Activated CD8-positive, alpha-beta memory T cell treated with anti-CD3 and anti-CD28 coated beads, Interleukin-2, amount 50 U/mL, for 4 hours (primary cell): ENCODE data around the gene PPFIA3.
"Not testable (repeated sequence)": the region's sequence is repeated elsewhere in the genome, so short reads cannot be mapped to it uniquely, and the experiment has no call there.

ENCODE experiments used
- DNase-seq: peaks from one replicate; pipeline ENCODE4 v3.0.0-alpha.2; 2020

Gene PPFIA3

DNA sequence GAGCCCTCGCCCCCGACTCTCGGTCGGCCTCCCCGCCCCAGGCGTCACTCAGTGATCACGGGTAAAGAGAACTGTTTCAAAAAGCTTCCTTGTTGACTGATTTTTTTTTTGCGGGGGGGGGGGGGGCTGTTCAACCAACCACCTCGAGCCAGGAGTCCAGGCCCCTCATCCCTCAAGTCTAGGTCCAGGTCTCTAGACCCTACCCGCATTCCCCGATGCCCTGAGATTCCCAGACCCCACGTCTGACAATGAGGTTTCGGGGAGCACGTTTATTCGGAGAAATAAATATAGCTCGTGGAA is 31.6 kb downstream of the PPFIA3 start:
- no peak for DNase-seq

DNA sequence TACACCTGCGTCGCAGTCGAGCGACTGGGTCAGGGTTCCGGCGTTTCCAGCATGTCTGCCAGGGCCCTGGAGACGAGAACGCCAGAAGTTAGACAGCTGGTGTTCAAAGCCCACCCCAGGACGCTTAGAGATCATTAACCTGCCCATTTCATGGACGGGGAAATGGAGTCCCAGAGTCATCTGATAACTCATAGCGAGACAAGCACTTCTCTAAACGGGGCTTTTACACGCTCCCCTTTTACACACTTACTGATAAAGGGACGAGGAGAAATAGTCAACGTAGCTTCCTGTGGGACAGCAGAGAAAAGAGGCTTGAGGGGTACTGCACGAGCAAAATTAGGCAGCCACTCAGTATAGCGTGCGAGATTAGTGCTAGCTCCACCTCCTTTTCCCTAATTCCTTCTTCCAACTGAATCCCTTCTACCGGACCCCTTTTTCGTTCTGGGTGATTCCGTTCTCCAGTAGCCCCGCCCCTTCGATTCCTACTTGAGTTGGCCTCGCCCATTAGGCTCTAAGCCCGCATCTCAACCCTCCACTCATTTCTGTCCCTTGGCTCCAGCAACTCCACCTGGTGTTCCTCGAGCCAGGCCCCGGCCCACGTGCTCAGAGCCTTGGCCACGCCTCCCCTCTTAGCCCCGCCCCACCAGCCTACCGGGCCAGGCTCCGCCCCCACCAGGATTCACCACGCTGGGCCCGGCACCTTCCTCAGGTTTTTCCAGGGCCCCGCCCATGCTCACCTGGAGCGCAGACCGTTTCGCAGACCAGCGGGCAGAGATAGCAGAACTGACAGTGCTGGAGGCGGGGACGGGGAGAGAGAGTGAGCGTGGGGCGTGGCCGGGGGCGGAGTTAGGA is 32.1 kb downstream of the PPFIA3 start:
- peak; percentile 32 for DNase-seq

DNA sequence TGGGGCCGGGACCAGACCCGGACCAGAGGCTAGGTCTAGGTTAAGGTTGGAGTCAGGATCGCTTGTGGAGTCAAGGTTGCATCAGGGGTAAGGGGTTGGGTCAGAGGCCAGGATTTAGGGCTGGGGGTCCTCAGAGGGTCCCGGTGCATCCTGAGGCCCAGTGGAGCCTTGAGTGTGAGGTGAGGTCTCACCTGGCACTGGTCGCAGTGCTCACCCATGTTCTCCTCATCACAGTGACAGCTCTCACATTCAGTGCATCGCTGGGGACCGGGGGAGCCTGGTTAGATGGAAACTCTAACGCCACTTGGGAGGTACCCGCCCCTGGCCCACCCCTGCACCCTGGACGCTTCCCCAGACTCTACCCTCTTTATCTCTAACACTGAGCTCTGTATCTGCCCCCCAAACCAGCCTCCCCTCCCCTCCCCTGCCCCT is 32.8 kb downstream of the PPFIA3 start:
- no peak for DNase-seq

DNA sequence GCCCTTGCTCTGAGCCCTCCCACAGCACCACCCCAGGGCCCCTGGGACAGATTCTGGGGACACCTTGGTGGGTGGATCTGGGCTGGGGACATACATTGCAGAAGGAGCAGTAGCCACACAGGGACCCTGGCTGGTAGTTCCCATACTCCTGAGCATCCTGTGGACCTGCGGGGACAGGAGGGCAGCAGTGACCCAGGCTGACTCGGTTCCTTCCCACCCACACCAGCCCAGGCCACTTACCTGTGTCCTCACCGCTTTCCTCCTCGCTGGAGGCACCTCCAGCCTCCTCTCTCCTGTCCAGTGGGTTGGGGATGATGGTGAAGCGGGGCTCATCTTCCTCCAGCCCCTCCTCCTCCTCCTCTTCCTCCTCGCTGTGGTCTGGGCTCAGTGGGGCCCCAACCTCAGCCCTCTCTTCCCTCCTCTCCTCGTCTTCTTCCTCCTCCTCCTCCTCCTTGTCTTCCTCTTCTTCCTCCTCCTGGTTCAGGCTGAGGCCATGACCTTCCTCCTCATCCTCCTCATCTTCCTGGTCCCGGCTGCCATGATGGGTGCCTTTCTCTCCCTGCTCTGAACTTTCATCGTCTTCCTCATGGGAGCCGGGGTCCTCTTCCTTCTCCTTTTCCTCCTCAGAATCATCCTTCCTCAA is 33.9 kb downstream of the PPFIA3 start:
- DNase-seq: no peak

DNA sequence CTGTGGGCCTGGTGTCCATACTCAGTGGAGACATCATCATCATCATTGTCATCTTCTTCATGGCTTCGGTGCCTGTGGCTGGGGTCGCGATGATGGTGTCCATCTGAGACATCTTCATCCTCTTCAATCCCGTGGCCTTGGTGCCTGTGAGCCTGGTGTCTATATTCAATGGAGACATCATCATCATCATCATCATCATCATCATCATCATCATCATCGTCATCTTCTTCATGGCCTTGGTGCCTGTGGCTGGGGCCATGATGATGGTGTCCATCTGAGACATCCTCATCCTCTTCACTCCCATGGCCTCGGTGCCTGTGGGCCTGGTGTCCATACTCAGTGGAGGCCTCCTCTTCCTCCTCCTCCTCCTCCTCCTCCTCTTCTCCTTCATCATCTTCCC is 34.9 kb downstream of the PPFIA3 start:
- DNase-seq: no peak

DNA sequence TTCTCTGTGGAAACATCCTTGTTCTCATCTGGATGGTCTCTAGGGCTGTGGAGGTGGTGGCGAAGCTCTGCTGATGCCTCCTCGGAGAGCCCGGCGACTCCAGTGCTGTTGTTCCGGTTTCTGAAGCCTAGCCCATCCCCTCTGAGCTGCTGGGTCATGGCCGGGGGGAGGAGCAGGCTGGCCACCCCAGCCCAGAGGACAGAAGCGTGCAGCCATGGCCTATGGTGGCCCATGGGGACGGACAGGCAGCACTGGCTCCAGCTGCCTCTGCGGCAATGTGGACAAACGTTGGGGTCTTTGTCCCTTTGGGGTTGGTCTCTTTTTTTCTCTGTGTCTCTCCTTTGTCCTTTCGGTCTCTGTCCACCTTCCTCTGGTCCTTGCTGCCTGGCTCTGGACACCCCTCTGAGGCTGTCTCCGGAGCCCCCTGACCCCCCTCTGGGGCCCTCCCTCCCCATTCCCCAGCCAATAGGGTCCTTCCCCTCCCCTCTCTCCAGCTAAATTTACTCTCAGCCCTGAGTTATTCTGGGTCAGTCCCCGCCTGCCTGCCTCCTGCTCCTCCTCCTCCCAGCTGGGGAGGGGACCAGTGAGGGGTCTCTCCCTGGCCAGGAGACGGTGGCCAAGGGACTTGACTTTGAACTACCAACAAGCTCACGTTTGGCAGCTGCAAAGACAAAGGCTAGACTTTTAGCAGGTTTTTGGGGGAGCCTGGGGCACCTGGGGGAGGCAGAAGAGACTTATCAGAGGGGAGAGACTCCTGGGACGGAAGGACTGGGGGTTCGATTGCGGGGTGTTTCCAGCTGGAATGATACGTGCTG is 35.9 kb downstream of the PPFIA3 start, which contains the start of gene HRC:
HRC (minus strand) TSS at position 392 of the 815 bp plus-strand sequence; CDS start at position 233, 159 bp downstream.
- DNase-seq: no peak

DNA sequence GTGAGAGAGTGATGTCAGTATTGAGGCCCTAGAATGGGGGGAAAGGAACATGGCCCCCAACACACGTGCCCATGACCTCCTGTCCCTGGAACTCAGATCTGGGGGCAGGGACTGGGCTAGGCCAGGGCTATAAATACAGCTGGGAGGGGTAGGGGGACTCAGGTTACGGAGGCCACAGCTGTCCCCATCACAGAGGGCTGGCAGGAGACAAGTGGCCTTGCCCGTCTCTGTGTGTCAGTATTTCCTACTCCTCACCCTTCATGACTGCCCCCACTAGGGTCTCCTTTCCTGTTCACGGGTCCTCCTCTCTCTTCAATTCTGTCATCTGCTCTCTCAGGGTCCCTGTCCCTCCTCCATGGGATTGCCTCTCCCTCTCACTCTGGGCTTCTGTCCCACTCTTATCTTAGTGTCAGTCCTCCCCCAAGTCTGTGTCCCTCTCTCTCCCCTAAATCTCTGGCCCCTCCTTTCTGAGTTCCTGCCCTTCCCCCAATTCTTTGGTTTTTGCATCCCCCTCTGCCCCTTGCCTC is 36.5 kb downstream of the PPFIA3 start:
- DNase-seq: no peak

DNA sequence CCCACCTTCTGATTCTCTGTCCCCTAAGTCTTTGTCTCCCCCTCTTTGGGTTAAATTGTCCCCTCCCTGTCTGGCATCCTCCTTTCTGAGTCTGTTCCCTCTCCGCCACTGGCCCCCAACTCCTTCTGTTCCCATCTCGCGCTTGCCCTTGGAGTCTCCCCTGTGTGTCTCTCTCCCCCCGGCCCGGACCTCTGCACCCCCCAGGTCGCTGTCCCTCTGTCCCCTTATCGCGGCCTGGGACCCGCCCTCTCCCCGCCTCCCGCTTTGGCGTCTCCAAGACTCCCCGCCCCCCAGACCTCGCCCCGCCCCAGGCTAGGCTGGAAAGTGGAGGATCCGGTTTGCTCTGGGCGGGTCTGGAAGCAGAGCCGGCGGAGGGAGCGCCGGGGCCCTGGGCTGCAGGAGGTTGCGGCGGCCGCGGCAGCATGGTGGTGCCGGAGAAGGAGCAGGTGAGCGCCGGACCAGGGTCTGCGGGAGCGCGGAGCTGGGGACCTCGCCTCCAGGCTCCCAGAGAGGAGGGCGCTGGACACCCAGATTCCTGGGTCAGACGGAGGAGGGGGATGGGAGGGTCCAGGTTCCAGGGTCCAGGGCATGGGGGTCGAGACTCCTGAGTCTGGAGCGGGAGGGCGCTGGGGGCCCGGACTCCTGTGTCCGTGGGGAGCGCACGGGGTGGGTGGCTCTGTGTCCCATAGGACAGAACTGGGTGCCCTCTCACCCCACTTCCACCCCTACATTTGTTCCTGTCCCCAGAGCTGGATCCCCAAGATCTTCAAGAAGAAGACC is 38.3 kb downstream of the PPFIA3 start, which contains the start of gene TRPM4:
TRPM4 (plus strand) TSS at position 348 of the 780 bp plus-strand sequence; CDS start at position 423, 75 bp downstream.
- peak; percentile 37 for DNase-seq

DNA sequence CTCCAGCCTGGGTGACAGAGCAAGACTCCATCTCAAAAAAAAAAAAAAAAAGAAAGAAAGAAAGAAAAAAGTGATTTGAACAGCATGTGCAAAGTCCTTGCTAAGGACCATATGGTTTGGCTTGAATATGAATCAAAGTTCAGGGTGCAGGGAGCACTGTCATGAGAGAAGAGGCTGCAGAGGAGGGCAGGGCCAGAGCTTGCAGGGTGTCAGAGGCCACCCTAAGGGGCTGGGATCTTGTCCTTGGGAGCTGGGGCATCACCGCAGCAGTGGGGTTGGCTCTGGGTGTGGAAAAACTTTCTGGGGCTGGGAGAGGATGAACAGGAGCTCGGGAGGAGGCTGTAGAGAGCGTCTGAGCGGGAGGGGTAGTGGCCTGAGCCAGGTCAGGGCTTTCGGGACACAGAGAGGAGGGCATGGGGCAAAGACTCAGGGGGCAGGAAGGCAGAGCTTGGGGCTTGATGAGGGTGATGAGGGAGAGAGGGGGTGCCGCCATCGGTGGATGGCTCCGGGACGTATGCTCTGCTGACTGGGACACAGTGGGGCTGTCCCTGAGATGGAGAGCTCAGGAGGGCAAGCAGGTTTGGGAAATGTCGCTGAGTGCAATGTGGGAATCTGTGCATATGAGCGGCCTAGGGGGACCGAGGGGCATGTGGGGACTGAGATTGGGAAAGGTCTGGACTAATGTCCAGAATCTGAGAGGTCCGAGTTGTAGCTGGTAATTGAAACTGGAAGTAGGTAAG is 41.3 kb downstream of the PPFIA3 start:
- DNase-seq: no peak

DNA sequence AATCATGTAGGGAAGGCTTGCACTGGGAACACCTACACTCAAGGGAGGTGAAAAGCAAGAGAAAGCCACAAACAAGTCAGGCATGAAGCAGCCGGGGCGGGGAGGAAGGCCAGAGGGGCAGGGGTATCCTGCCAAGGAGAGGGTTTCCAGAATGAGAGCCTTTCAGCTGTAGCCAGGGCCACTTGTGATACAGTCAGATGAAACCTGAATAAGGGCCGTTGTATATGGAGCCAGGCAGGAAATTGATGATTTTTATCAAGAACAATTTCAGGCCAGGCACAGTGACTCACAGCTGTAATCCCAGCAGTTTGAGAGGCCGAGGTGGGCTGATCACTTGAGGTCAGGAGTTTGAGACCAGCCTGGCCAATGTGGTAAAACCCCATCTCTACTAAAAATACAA is 42.6 kb downstream of the PPFIA3 start:
- no peak for DNase-seq

DNA sequence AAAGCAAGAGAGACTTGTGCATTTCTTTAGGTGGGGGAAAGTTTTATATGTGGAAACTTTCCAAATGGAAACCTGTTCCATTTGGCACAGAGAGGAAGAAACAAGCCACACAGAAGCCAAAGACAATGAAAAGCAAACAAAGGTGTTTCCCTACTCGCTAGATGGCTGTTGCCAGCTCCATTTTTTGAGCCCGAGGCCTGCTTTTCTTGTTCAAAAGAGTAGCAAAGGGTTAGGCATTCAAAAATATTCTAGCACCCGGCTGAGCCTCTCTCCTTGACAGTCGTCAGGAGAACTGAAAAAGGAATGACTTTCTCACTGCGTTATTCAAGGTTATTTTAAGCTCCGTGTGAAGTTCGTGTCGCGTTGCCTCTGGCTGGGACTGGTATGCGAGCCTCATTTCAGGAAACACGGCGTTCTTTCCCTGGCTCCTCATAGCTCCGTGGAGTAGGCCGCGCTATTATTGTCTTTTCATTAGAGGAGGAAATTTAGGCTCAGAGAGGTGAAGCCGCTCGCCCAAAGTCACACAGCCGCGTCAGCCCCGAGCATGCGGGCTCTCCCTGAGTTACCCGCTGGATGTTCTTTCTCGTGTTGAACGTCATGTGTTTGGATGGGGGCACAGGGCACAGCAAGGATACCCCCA is 45.9 kb downstream of the PPFIA3 start:
- no peak for DNase-seq

DNA sequence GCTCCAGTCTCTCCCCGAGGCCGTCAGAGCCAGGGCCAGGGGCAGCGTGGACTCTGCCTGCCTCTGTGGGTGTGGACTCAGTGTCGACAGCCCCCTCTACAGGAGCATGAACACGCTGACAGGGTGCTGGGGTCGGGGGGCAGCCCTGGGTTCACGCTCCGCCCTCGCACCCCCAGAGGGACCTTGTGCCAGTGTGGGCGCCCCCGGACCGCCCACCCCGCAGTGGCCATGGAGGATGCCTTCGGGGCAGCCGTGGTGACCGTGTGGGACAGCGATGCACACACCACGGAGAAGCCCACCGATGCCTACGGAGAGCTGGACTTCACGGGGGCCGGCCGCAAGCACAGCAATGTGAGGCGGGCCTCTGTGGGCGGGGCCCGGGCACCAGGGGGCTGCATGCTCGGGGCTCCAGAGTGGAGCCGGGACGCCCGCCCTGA is 46.5 kb downstream of the PPFIA3 start:
- DNase-seq: no peak

DNA sequence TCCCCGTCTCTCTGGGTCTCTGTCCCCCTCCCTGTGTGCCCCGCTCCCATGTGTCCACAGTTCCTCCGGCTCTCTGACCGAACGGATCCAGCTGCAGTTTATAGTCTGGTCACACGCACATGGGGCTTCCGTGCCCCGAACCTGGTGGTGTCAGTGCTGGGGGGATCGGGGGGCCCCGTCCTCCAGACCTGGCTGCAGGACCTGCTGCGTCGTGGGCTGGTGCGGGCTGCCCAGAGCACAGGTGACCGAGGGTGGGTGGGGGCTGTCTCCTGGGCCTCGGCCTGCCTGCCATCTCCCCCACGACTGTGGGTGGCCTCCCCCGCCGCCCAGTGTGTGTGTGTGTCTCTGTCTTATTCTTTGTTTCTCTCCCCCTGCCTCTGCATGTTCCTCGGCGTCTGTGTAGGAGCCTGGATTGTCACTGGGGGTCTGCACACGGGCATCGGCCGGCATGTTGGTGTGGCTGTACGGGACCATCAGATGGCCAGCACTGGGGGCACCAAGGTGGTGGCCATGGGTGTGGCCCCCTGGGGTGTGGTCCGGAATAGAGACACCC is 48.6 kb downstream of the PPFIA3 start:
- no peak for DNase-seq

DNA sequence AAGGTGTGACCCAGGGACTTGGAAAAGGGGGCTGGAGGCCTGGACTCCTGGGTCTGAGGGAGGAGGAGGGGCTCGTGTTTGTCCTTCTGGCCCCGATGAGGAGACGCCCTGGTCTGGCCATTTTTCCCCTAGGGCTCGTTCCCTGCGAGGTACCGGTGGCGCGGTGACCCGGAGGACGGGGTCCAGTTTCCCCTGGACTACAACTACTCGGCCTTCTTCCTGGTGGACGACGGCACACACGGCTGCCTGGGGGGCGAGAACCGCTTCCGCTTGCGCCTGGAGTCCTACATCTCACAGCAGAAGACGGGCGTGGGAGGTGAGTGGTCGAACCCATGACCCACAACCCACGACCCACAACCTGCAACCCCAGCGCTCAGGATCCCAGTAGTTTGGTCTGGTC is 49.1 kb downstream of the PPFIA3 start:
- no peak for DNase-seq

DNA sequence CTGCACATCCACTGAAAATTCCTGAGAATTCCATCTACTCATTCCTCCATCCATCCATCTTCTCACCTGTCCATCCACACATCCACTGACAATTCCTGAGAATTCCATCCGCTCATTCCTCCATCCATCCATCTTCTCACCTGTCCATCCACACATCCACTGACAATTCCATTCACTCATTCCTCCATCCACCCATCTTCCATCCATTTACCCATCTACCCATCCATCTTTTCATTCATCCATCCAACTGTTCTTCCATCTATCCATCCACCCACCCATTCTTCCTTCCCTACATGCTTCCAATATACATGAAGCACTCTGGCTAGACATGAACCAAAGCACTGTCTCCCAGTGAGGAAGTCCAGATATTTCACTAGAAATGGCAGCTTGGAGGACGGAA is 53.9 kb downstream of the PPFIA3 start:
- no peak for DNase-seq

DNA sequence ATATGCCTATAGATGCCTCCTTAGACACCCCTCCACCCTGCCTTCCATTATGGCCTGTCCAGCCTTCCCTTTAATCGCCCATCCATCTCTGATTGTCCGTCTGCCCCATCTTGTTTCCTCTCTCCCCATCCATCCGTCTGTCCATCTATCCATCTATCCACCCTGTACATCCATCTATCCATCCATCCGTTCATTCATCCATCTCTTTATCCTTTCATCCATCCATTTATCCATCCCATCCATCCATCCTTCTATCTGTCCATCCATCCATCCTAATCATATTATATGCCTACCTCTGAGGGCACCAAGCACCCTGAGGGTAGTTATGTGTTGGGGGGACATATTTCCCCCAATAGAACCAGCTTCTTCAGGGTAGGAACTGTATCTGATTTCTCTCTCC is 61.3 kb downstream of the PPFIA3 start:
- no peak for DNase-seq

DNA sequence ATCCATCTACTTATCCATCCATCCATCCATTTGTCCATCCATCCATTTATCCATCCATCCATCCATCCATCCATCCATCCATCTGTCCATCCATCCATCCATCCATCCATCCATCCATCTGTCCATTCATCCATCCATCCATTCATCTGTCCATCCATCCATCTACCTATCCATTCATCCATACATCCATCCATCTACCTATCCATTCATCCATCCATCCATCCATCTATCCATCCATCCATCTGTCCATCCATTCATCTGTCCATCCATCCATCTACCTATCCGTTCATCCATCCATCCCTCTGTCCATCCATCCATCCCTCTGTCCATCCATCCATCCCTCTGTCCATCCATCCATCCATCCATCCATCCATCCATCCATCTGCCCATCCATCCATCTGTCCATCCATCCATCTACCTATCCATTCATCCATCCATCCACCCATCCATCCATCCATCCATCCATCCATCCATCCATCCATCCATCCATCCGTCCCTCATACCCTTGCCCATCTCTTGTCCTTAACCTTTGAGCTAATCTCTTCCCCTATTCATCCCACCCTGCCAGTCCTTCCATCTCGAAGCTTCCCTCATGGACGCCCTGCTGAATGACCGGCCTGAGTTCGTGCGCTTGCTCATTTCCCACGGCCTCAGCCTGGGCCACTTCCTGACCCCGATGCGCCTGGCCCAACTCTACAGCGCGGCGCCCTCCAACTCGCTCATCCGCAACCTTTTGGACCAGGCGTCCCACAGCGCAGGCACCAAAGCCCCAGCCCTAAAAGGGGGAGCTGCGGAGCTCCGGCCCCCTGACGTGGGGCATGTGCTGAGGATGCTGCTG is 62.9 kb downstream of the PPFIA3 start:
- not testable (repeated sequence) for DNase-seq

DNA sequence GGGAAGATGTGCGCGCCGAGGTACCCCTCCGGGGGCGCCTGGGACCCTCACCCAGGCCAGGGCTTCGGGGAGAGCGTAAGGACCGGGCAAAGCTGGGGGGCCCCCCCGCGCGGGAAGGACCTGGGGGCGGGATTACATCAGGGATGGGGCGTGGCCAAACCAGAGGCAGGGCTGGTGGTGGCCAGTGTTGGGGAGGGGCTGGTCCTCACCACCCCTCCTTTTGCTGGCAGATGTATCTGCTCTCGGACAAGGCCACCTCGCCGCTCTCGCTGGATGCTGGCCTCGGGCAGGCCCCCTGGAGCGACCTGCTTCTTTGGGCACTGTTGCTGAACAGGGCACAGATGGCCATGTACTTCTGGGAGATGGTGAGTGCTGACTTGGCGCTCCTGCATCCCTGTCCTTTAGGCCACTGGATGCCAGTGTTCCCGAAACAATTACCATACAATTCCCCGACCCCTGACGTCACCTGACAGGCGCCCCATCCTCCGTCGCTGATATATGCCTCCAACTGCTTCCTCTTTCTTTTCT is 63.6 kb downstream of the PPFIA3 start:
- DNase-seq: no peak

DNA sequence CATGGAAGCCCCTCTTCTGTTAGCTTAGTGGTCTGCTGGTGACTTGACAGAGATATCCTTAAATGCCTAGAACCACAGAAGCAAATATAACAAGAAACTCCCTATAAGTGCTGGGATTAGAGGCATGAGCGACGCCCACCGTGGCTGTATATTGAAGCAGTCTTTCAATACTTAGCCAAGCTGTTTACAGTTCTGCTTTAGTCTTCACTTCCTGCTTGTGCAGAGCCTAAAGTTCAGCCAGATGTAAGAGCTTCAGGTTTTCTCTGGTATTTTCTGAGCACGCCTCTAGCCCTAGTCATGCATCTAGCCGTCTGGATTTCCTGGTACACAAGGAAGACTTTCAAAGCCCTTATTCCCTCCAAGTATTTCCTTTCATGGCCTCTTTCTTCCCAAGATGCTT is 66.8 kb downstream of the PPFIA3 start:
- no peak for DNase-seq
